B cell (primary cell): ENCODE data around the gene HPX. TPM values are rescaled to one million over a fixed set of nuclear protein-coding genes. Genes with fewer than 3 reads are reported as not detected.
A peak's percentile ranks its signal among the peaks of the same experiment; 100 is the strongest.

Experiments used
- ATAC-seq: fragments of 200-7000 bp; cut with Tn5 transposase; one replicate; pipeline ENCODE4 v1.10.0; 2021; ENCODE audit warnings: low read depth, mild to moderate bottlenecking, moderate number of reproducible peaks, moderate library complexity
- CTCF ChIA-PET: fragments of 350-600 bp; sonication (Branson Sonifier 250); formaldehyde crosslinking; loops from one replicate; lab custom pipeline; 2021; ENCODE audit warnings: antibody characterized with exemption, inconsistent platforms; lab: Charles Lee
- POLR2A ChIA-PET: fragments of 350-600 bp; sonication (Branson Sonifier 250); formaldehyde crosslinking; loops from one replicate; lab custom pipeline; 2021; ENCODE audit warnings: antibody characterized with exemption; lab: Charles Lee
- DNase-seq: peaks from one replicate; pipeline ENCODE4 v3.0.0; 2013
- H2AFZ ChIP-seq: 2 replicates; pipeline ENCODE4 v1.6.1; 2012; ENCODE audit warnings: mild to moderate bottlenecking, low read depth, low read length; ENCODE audit not compliant: insufficient read depth, poor library complexity, severe bottlenecking
- H3K27ac ChIP-seq, 2 donors: 1 replicate in 1 of 2; 2 replicates in 1 of 2; pipeline ENCODE4 v1.5.1; 2012 to 2013; ENCODE audit warnings: low read length in 2 of 2, mild to moderate bottlenecking in 2 of 2, moderate library complexity in 1 of 2
- H3K27me3 ChIP-seq, 4 experiments: fragments of 200-600 bp in 1 of 4; sonication (generic) in 1 of 4; replicated peaks in 1 of 4; 1 replicate in 2 of 4; 2 replicates in 2 of 4; pipeline versions ENCODE4 v1.6.1 to v1.7.0; 2013 to 2016; ENCODE audit warnings: low read length in 3 of 4, mild to moderate bottlenecking in 2 of 4, mixed read lengths in 1 of 4, moderate library complexity in 1 of 4; ENCODE audit not compliant: insufficient read depth in 4 of 4, control insufficient read depth in 3 of 4; ENCODE audit errors: control extremely low read depth in 1 of 4
- H3K36me3 ChIP-seq, 2 experiments: replicated peaks in 1 of 2; 1 replicate in 1 of 2; 2 replicates in 1 of 2; pipeline versions ENCODE4 v1.6.1 to v1.7.1; 2013; ENCODE audit warnings: low read length in 1 of 2; ENCODE audit not compliant: insufficient read depth in 2 of 2, control insufficient read depth in 1 of 2; ENCODE audit errors: control extremely low read depth in 1 of 2, extremely low read depth in 1 of 2
- H3K4me1 ChIP-seq, 2 donors: fragments of 200-600 bp in 1 of 2; sonication (generic) in 1 of 2; 1 replicate in 1 of 2; 2 replicates in 1 of 2; pipeline versions ENCODE4 v1.5.1 to v1.6.1; 2013 to 2017; ENCODE audit warnings: low read length in 2 of 2; ENCODE audit not compliant: control insufficient read depth in 2 of 2, insufficient read depth in 2 of 2
- H3K4me2 ChIP-seq: replicated peaks from 2 replicates; pipeline ENCODE3; 2012; ENCODE audit warnings: mild to moderate bottlenecking, low read depth, low read length; ENCODE audit not compliant: poor library complexity, severe bottlenecking
- H3K4me3 ChIP-seq, 5 experiments: fragments of 200-600 bp in 1 of 5; sonication (generic) in 1 of 5; 1 replicate in 3 of 5; 2 replicates in 2 of 5; pipeline versions ENCODE4 v1.5.1 to v1.7.0; 2011 to 2016; ENCODE audit warnings: low read length in 4 of 5, mild to moderate bottlenecking in 4 of 5, low read depth in 2 of 5, control low read depth in 1 of 5, moderate library complexity in 1 of 5; ENCODE audit not compliant: insufficient read depth in 1 of 5; ENCODE audit errors: control extremely low read depth in 1 of 5, extremely low read depth in 1 of 5
- H3K79me2 ChIP-seq: fragments of 200-600 bp; sonication (generic); one replicate; pipeline ENCODE4 v1.6.0; 2016; ENCODE audit warnings: low read length; ENCODE audit not compliant: control insufficient read depth, insufficient read depth
- H3K9ac ChIP-seq: fragments of 200-600 bp; sonication (generic); 2 replicates; pipeline ENCODE4 v1.6.1; 2017; ENCODE audit warnings: mild to moderate bottlenecking, low read length, moderate library complexity
- H3K9me3 ChIP-seq, 3 donors: one replicate each; pipeline versions ENCODE4 v1.6.1 to v1.7.1; 2013; ENCODE audit warnings: low read length in 2 of 3; ENCODE audit not compliant: control insufficient read depth in 2 of 3, insufficient read depth in 1 of 3; ENCODE audit errors: control extremely low read depth in 1 of 3
- H4K20me1 ChIP-seq: 2 replicates; pipeline ENCODE4 v1.6.0; 2012; ENCODE audit warnings: mild to moderate bottlenecking, low read length; ENCODE audit not compliant: insufficient read depth, control insufficient read depth, poor library complexity, severe bottlenecking
- H3K27ac Mint-ChIP-seq: one replicate; pipeline ENCODE4 v1.8.0; 2021; ENCODE audit warnings: mixed read lengths
- H3K27me3 Mint-ChIP-seq: one replicate; pipeline ENCODE4 v1.8.0; 2021; ENCODE audit warnings: mixed read lengths
- H3K4me1 Mint-ChIP-seq: one replicate; pipeline ENCODE4 v1.8.0; 2021; ENCODE audit warnings: mixed read lengths
- H3K4me3 Mint-ChIP-seq: one replicate; pipeline ENCODE4 v1.8.0; 2021; ENCODE audit warnings: mixed read lengths
- H3K9me3 Mint-ChIP-seq: one replicate; pipeline ENCODE4 v1.8.0; 2022; ENCODE audit warnings: mixed read lengths; ENCODE audit not compliant: insufficient read depth
- EZH2 ChIP-seq: IDR thresholded peaks from 2 replicates; pipeline ENCODE4 v1.6.1; 2012; ENCODE audit warnings: borderline replicate concordance, low read depth, mild to moderate bottlenecking, moderate library complexity, low read length; ENCODE audit not compliant: insufficient read depth, poor library complexity, severe bottlenecking
- WGBS: methylation state at CpG from one replicate; pipeline ENCODE4 v1.1.5; 2013; ENCODE audit warnings: missing lambda C conversion rate; ENCODE audit not compliant: insufficient coverage; 5-methylcytosine and 5-hydroxymethylcytosine counted together
- intact Hi-C: fragments of 100-400 bp; cut with micrococcal nuclease; formaldehyde crosslinking; loops from one replicate; pipeline ENCODE4 v1.10.0; 2022
- polyA plus RNA-seq: library from polyadenylated mRNA; depleted of rRNA; stranded (reverse); fragments of >200 nt; gene quantifications from 2 replicates; pipeline ENCODE4 v1.2.3, GENCODE V29; 2012
- total RNA-seq, 2 donors: library from RNA; stranded (reverse); fragments of 120-200 nt in 1 of 2; gene quantifications; 1 replicate in 1 of 2; 2 replicates in 1 of 2; pipeline versions ENCODE4 v1.2.3 to v1.2.4, GENCODE V29; 2013 to 2022
- TF ChIP-seq, protein P1 (sequence below): fragments of 200-600 bp; IDR thresholded peaks from one replicate; pipeline ENCODE4 v1.8.0; 2022; ENCODE audit warnings: antibody characterized with exemption, mild to moderate bottlenecking

HPX gene
- total and polyA plus RNA-seq, 2 donors (not counting 1 experiment from before 2014, with no cell fraction given): 0.64 to 1.1 TPM

DNA sequence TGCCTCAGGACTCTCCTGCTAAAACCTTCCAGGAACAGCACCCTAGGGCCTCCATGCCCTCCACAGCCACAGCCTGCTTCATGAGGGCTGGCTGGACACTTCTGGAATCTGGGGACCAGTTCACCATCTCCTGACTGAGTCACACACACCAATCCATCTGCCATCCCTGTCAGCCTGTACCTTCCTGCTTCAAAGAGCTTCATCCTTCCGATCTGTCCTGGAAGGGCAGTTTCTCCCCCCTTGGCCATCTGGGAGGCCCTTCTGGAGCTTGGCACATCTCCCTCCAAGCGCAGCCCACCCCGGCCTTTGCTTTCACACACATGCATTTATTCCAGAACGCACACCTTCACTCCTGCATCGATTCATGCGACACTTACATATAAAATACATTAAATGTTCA lies 34.9 kb downstream of the HPX start:
- CTCF ChIA-PET: interaction anchor here (0.5 to 1.8 kb wide), 4 partner anchors 27 to 309 kb away, joined by 3 to 9 read pairs (median 4); no protein-coding TSS in a partner anchor
- peaks cover 39 to 43% of the 10 kb centered on the region in 2 donors for H3K4me1 ChIP-seq
- Mint-ChIP-seq H3K27me3 (no peaks in the 10 kb centered on the region), H3K4me3 (no peak overlapping the region), H3K4me1 (peaks cover 60% of the 10 kb centered on the region), H3K27ac (no peak overlapping the region), H3K9me3 (no peaks in the 10 kb centered on the region)
- intact Hi-C loops: no loop called here
- no peaks in the 10 kb centered on the region for H3K27me3 ChIP-seq
- 97% methylated on average over 6 of the region's 6 CpGs for WGBS
- peaks cover 0 to 9% of the 10 kb centered on the region in 2 experiments for H3K36me3 ChIP-seq
- POLR2A ChIA-PET: no interaction called here
- no peaks in the 10 kb centered on the region for H3K9me3 ChIP-seq
- ATAC-seq (no peak), DNase-seq (no peak)
- H4K20me1 ChIP-seq: no peaks in the 10 kb centered on the region
- no peak overlapping the region for H3K4me2 ChIP-seq
- H3K9ac ChIP-seq: no peak overlapping the region
- H3K4me3 ChIP-seq: no peak overlapping the region
- no peak overlapping the region for H2AFZ ChIP-seq
- no peak for TF ChIP-seq EZH2
- TF ChIP-seq, protein P1, sequence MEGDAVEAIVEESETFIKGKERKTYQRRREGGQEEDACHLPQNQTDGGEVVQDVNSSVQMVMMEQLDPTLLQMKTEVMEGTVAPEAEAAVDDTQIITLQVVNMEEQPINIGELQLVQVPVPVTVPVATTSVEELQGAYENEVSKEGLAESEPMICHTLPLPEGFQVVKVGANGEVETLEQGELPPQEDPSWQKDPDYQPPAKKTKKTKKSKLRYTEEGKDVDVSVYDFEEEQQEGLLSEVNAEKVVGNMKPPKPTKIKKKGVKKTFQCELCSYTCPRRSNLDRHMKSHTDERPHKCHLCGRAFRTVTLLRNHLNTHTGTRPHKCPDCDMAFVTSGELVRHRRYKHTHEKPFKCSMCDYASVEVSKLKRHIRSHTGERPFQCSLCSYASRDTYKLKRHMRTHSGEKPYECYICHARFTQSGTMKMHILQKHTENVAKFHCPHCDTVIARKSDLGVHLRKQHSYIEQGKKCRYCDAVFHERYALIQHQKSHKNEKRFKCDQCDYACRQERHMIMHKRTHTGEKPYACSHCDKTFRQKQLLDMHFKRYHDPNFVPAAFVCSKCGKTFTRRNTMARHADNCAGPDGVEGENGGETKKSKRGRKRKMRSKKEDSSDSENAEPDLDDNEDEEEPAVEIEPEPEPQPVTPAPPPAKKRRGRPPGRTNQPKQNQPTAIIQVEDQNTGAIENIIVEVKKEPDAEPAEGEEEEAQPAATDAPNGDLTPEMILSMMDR: no peak
- H3K27ac ChIP-seq: no peak overlapping the region
- no peaks in the 10 kb centered on the region for H3K79me2 ChIP-seq

DNA sequence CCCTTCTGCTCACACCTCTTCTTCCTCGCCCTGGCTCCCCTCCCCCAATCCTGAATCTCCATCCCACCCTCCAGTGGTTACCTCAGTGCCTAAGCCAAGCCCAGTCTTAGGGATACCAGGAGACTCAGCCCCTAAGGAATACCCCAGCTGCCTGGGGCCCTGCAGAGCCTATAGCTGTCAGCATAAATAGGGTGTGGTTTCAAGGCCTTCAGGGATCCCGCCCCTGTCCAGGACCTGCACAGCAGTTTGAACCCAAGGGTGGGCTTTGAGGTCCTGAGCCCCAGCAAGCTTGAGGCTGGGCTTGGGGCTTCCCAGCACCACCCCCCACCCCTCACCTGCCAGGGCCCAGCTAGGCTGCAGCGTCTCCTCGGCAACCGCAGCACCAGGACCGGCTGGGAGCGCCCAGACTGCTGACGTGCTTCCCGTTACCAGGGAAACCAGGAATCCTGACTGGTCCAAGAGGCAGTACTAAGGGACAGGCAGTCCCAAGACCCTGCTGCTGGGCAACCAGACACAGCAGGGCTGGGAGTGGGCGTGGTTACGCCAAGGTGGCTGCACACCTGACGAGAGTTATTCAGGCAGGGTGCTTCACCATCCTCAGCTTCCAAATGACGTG lies 35.6 kb downstream of the HPX start:
- Mint-ChIP-seq H3K4me1 (peaks cover 62% of the 10 kb centered on the region), H3K27ac (no peak overlapping the region), H3K9me3 (no peaks in the 10 kb centered on the region), H3K27me3 (no peaks in the 10 kb centered on the region), H3K4me3 (no peak overlapping the region)
- Histone ChIP-seq H3K4me1 (peaks cover 39 to 43% of the 10 kb centered on the region in 2 donors), H3K79me2 (no peaks in the 10 kb centered on the region), H3K27ac (no peak overlapping the region), H3K4me3 (no peak overlapping the region), H3K4me2 (peak overlapping the region; percentile 83), H2AFZ (no peak overlapping the region), H3K36me3 (peaks cover 0 to 6% of the 10 kb centered on the region in 2 experiments), H3K27me3 (no peaks in the 10 kb centered on the region), H4K20me1 (no peaks in the 10 kb centered on the region), H3K9me3 (no peaks in the 10 kb centered on the region), H3K9ac (no peak overlapping the region)
- 93% methylated on average over 12 of the region's 13 CpGs for WGBS
- intact Hi-C loops: no loop called here
- ATAC-seq (no peak), DNase-seq (no peak)
- ChIA-PET POLR2A (no interaction called here), CTCF (interaction anchor here (0.5 to 1.8 kb wide), 3 partner anchors 25 to 267 kb away, joined by 3 to 5 read pairs (median 5); no protein-coding TSS in a partner anchor)
- no peak for TF ChIP-seq EZH2
- TF ChIP-seq, protein P1: no peak
